Stimulated activated naive CD8-positive, alpha-beta T cell treated with anti-CD3 and anti-CD28 coated beads, Interleukin-15, Interleukin-2, amounts not matched to agents 100 ng/mL and 50 ng/mL, for 24 hours (primary cell): ENCODE data around the gene AK4.
"Not testable (repeated sequence)": the region's sequence is repeated elsewhere in the genome, so short reads cannot be mapped to it uniquely, and the experiment has no call there.

Experiments used
- H3K27ac Mint-ChIP-seq: one replicate; pipeline ENCODE4 v1.8.0; 2021; ENCODE audit warnings: mild to moderate bottlenecking, mixed read lengths
- H3K27me3 Mint-ChIP-seq: one replicate; pipeline ENCODE4 v1.8.0; 2021; ENCODE audit warnings: mixed read lengths
- H3K36me3 Mint-ChIP-seq: one replicate; pipeline ENCODE4 v1.8.0; 2021; ENCODE audit warnings: low read depth, mixed read lengths
- H3K4me1 Mint-ChIP-seq: one replicate; pipeline ENCODE4 v1.8.0; 2021; ENCODE audit warnings: low read depth, mixed read lengths
- H3K4me3 Mint-ChIP-seq: one replicate; pipeline ENCODE4 v1.8.0; 2021; ENCODE audit warnings: mild to moderate bottlenecking, mixed read lengths
- H3K9me3 Mint-ChIP-seq: one replicate; pipeline ENCODE4 v1.8.0; 2021; ENCODE audit warnings: mixed read lengths

AK4 gene

GRCh38 chr1:65164101-65164500 lies 16.1 kb downstream of the AK4 start:
- not testable (repeated sequence) for H3K36me3 Mint-ChIP-seq, H3K4me3 Mint-ChIP-seq, H3K27me3 Mint-ChIP-seq, H3K9me3 Mint-ChIP-seq, H3K27ac Mint-ChIP-seq, H3K4me1 Mint-ChIP-seq

GRCh38 chr1:65164633-65165032 lies 16.6 kb downstream of the AK4 start:
- no peaks in the 10 kb centered on the region for H3K9me3 Mint-ChIP-seq
- H3K4me1 Mint-ChIP-seq = peaks cover 9% of the 10 kb centered on the region
- peaks cover 7% of the 10 kb centered on the region for H3K36me3 Mint-ChIP-seq
- peaks cover 3% of the 10 kb centered on the region for H3K27me3 Mint-ChIP-seq
- H3K27ac Mint-ChIP-seq = no peak overlapping the region
- no peak overlapping the region for H3K4me3 Mint-ChIP-seq

- peaks cover 7% of the 10 kb centered on the region for H3K36me3 Mint-ChIP-seq
- H3K27me3 Mint-ChIP-seq = peaks cover 3% of the 10 kb centered on the region
- no peak overlapping the region for H3K4me3 Mint-ChIP-seq
- no peaks in the 10 kb centered on the region for H3K9me3 Mint-ChIP-seq
- H3K27ac Mint-ChIP-seq = no peak overlapping the region
- peaks cover 9% of the 10 kb centered on the region for H3K4me1 Mint-ChIP-seq
These were observed 17.4 kb downstream of the AK4 start for GRCh38 chr1:65165269-65165993.

- Mint-ChIP-seq H3K27ac (no peak overlapping the region), H3K27me3 (peaks cover 3% of the 10 kb centered on the region), H3K9me3 (no peaks in the 10 kb centered on the region), H3K36me3 (peaks cover 7% of the 10 kb centered on the region), H3K4me1 (peaks cover 9% of the 10 kb centered on the region), H3K4me3 (no peak overlapping the region)
These were observed 18.7 kb downstream of the AK4 start for GRCh38 chr1:65166572-65167305.

DNA sequence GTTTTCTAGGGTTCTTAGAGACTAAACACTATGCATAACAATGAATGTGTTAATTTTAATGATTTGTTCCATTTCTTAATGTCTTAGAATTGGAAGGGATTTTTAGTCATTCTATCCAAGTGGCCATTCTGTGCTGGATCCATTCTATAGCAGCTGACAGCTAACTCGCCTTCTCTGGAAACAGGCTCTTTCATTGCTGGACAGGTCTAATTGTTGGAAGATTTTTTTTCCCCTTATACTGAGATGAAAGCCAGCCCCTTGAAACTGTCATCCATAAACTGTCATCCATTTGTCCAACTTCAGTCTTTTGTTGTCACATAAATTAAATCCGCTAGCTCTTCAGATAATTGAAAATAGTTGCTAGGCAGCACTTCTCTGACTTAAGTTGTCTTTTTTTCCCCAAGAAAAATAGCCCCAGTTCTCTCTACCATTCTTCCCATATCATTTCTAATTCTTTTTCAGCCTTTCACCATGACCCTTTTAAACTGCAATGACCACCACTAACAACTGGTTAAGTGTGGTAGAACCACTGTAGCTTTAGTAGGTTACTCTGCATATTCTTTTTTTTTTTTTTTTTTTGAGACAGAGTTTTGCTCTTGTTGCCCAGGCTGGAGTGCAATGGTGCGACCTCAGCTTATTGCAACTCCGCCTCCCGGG lies 19.7 kb downstream of the AK4 start:
- Mint-ChIP-seq H3K36me3 (peaks cover 7% of the 10 kb centered on the region), H3K27ac (no peak overlapping the region), H3K4me3 (no peak overlapping the region), H3K4me1 (peaks cover 9% of the 10 kb centered on the region), H3K9me3 (no peaks in the 10 kb centered on the region), H3K27me3 (peaks cover 3% of the 10 kb centered on the region)

GRCh38 chr1:65168867-65169266 lies 20.9 kb downstream of the AK4 start:
- no peaks in the 10 kb centered on the region for H3K36me3 Mint-ChIP-seq
- H3K9me3 Mint-ChIP-seq = no peaks in the 10 kb centered on the region
- H3K4me1 Mint-ChIP-seq = peaks cover 9% of the 10 kb centered on the region

GRCh38 chr1:65170511-65171142 lies 22.6 kb downstream of the AK4 start:
- Mint-ChIP-seq H3K36me3 (no peaks in the 10 kb centered on the region), H3K27ac (no peak overlapping the region), H3K9me3 (no peaks in the 10 kb centered on the region), H3K4me1 (peaks cover 2% of the 10 kb centered on the region), H3K27me3 (no peaks in the 10 kb centered on the region), H3K4me3 (no peak overlapping the region)

More at GRCh38 chr1:65168867-65169266, 20.9 kb downstream of the AK4 start:
- Mint-ChIP-seq H3K4me3 (no peak overlapping the region), H3K27me3 (no peaks in the 10 kb centered on the region), H3K27ac (no peak overlapping the region)

DNA sequence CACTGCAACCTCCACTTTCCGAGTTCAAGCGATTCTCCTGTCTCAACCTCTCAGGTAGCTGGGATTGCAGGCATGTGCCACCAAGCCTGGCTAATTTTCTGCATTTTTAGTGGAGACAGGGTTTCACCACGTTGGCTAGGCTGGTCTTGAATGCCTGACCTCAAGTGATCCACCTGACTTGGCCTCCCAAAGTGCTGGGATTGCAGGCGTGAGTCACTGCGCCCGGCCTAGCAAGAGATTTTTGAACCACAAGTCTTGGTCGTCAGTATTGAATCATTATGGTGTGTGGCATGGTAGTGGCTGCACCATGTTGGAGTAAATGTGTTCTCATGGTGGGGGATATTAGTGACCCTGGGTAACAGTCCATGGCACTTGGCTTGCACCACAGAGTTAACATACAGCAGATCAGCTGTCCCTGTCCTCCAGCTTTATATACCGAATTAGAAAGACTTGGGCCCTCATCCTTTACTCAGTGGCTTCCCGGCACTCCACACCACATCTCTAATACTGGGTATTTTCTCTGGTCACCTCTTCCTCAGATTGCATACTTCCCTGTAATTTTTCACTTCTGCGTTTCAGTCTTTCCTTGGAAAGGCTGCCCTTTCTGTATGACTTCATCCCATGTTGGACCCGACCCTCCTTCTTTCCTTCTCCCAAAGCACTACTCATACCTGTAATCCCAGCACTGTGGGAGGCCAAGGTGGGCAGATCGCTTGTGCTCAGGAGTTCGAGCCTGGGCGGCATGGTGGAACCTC lies 25.1 kb downstream of the AK4 start:
- no peaks in the 10 kb centered on the region for H3K4me1 Mint-ChIP-seq
- H3K4me3 Mint-ChIP-seq = no peak overlapping the region
- no peaks in the 10 kb centered on the region for H3K9me3 Mint-ChIP-seq
- no peaks in the 10 kb centered on the region for H3K27me3 Mint-ChIP-seq
- H3K36me3 Mint-ChIP-seq = no peaks in the 10 kb centered on the region
- H3K27ac Mint-ChIP-seq = no peak overlapping the region

DNA sequence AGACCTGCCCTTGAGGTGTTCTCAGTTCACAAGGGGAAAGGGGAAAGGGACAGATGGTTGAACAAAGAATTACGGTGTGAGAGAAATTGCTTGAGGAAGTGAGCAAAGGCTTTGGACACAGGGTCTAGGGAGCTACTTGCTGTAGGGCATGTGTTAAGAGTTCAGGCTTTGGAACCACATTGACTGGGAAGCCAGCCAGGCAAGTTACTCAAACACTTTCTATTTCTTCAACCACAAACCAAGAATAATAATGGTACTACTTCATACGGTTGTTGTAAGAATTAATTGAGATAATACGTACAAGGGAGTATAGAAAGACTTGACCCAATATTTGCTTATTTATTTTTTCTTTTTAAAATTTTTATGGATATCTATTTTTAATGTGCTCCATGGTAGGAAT lies 26.6 kb downstream of the AK4 start:
- no peaks in the 10 kb centered on the region for H3K9me3 Mint-ChIP-seq
- H3K27me3 Mint-ChIP-seq = no peaks in the 10 kb centered on the region
- H3K36me3 Mint-ChIP-seq = no peaks in the 10 kb centered on the region
- H3K27ac Mint-ChIP-seq = no peak overlapping the region
- no peak overlapping the region for H3K4me3 Mint-ChIP-seq
- no peaks in the 10 kb centered on the region for H3K4me1 Mint-ChIP-seq

DNA sequence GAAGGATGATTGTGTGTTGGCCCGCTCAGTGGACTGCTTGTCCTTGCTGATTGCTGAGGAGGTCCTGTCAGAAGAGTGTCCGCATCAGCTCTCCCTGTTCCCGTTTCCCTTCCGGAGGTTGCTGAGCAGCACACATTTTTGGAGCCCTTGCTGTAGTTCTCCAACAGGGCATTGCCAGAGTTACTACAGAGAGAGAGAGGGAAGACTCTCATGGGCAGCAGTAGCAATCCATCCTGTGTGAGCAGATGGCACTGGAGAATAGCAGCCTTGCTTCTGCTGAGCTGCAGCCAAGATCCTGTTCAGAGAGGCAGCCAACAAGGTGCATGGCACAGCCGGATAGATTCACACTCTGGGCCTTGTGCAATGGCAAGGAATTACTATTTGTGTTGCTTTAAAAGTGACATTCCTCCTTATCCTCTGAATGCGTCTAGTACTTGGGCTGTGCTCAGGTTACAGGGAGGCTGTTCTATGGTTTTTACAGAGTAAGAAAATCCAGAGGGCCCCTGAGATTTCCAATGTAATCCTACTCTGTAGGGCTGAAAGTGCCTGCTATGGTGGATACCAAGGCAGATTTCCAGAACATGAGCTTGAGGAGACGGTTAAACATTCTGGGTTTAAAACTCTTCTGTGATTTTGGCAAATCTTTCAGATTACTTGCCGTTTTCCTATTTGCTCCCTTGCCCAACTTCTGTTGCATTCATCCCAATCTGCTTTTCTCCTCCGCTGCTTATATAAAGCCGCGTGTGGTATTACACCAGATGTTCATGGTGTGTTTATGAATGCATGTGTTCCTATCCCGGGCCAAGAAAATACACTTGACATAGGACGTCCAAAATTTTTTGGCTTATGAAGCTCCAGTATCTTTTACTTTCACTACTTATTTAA lies 27.4 kb downstream of the AK4 start:
- no peaks in the 10 kb centered on the region for H3K9me3 Mint-ChIP-seq
- no peaks in the 10 kb centered on the region for H3K27me3 Mint-ChIP-seq
- no peaks in the 10 kb centered on the region for H3K4me1 Mint-ChIP-seq
- H3K4me3 Mint-ChIP-seq = no peak overlapping the region
- H3K27ac Mint-ChIP-seq = no peak overlapping the region
- no peaks in the 10 kb centered on the region for H3K36me3 Mint-ChIP-seq

DNA sequence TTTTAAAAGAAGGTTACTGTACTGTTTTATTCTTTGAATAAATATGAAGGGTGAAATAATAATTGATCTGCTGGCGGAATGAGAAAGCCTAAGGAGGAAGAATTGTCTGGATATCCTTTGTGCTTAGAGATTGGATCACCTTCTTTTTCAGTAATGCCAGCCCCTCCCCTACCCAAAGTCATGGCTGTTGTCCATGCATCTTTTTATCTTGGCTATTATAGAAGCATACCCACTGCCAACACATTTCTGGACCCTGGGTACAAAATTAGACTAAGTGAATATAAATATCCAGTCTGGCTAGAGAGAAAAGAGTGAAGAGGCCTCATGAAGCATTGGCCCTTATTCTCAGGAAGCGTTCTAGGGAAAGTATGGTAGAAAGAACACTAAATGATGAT lies 28.1 kb downstream of the AK4 start:
- Mint-ChIP-seq H3K9me3 (no peaks in the 10 kb centered on the region), H3K27me3 (no peaks in the 10 kb centered on the region), H3K27ac (no peak overlapping the region), H3K4me3 (no peak overlapping the region), H3K4me1 (no peaks in the 10 kb centered on the region), H3K36me3 (no peaks in the 10 kb centered on the region)

DNA sequence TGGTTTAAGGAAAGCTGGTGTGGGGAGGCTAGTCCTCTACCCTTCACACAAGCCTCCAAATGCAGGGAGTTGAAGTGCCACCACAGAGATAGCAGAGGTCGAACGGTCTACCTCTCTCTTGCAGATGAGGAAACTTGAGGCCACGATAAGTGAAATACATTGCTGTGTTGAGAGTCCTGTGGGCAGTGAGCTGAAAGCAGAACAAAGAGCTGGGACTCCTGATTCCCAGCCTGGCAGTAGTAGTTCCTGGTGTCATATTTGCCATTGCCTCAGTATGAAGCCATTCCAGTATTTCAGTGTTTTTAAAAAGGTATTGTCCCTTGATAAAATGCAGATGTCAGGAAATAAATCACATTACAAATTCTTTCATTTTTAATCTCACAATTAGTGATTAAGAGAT lies 28.6 kb downstream of the AK4 start:
- no peaks in the 10 kb centered on the region for H3K27me3 Mint-ChIP-seq
- H3K36me3 Mint-ChIP-seq = no peaks in the 10 kb centered on the region
- no peak overlapping the region for H3K27ac Mint-ChIP-seq
- H3K4me1 Mint-ChIP-seq = no peaks in the 10 kb centered on the region
- no peak overlapping the region for H3K4me3 Mint-ChIP-seq
- H3K9me3 Mint-ChIP-seq = no peaks in the 10 kb centered on the region

- H3K4me3 Mint-ChIP-seq = no peak overlapping the region
- no peaks in the 10 kb centered on the region for H3K36me3 Mint-ChIP-seq
- H3K27ac Mint-ChIP-seq = no peak overlapping the region
- H3K9me3 Mint-ChIP-seq = no peaks in the 10 kb centered on the region
- no peaks in the 10 kb centered on the region for H3K4me1 Mint-ChIP-seq
- H3K27me3 Mint-ChIP-seq = no peaks in the 10 kb centered on the region
These were observed 29.5 kb downstream of the AK4 start for GRCh38 chr1:65177457-65177856.

DNA sequence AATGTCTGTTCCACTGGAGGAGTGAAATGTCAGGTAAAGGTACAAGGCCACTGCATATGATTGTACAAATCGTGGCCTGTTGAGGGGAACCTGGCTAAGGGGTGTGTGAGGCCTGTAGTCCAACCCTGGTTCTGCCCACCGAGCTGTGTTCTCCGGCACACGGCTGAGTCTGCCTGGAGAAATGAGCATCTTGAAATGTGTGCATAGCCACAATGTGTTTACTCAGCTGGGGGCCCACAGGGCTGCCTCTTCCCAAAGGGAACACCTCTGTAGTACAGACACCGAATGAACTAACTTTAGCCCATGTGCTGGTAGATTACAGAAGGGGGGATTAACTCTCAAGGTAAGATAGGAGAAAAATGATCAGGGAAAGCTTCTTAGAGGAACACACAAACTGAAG lies 30.2 kb downstream of the AK4 start:
- no peaks in the 10 kb centered on the region for H3K36me3 Mint-ChIP-seq
- H3K9me3 Mint-ChIP-seq = no peaks in the 10 kb centered on the region
- no peaks in the 10 kb centered on the region for H3K27me3 Mint-ChIP-seq
- no peaks in the 10 kb centered on the region for H3K4me1 Mint-ChIP-seq
- H3K27ac Mint-ChIP-seq = no peak overlapping the region
- H3K4me3 Mint-ChIP-seq = no peak overlapping the region
